SK-N-SH (cell line): ENCODE data around the gene LPCAT3. TPM values are rescaled to one million over a fixed set of nuclear protein-coding genes. Genes with fewer than 3 reads are reported as not detected.

Experiments
- CTCF ChIA-PET: fragments of 300-600, 350-600 bp; formaldehyde crosslinking; extraction: SDS; loops from one replicate; lab custom pipeline; 2021; lab: Yijun Ruan, JAX
- POLR2A ChIA-PET: fragments of 350-600 bp; sonication (Branson Sonifier 250); formaldehyde crosslinking; extraction: SDS; loops from one replicate; lab custom pipeline; 2020; ENCODE audit warnings: antibody characterized with exemption, inconsistent platforms; lab: Yijun Ruan, JAX
- DNase-seq: peaks from one replicate; pipeline ENCODE4 v3.0.0; 2012
- H2AFZ ChIP-seq: fragments of 200-600 bp; sonication (generic); 2 replicates; pipeline ENCODE4 v1.8.1; 2016; ENCODE audit warnings: antibody characterized with exemption, mild to moderate bottlenecking, low read depth
- H3F3A ChIP-seq: fragments of 200-600 bp; sonication (generic); replicated peaks from 2 replicates; pipeline ENCODE3; 2016; ENCODE audit warnings: antibody characterized with exemption, mild to moderate bottlenecking; ENCODE audit not compliant: insufficient read depth
- H3K27ac ChIP-seq, 2 experiments: fragments of 200-500 bp in 1 of 2; fragments of 200-600 bp in 1 of 2; sonication (Bioruptor generic) in 1 of 2; sonication (generic), shearing (Covaris generic) in 1 of 2; 2 replicates each; pipeline versions ENCODE4 v1.5.1 to v1.6.1; 2014 to 2016; ENCODE audit warnings: low read depth in 2 of 2, inconsistent platforms in 1 of 2, low read length in 1 of 2, mild to moderate bottlenecking in 1 of 2, mixed read lengths in 1 of 2
- H3K27me3 ChIP-seq: fragments of 200-600 bp; sonication (generic), shearing (Covaris generic); 2 replicates; pipeline ENCODE4 v1.6.1; 2016; ENCODE audit warnings: mixed run types; ENCODE audit not compliant: insufficient read depth
- H3K36me3 ChIP-seq, 2 experiments: fragments of 200-500 bp in 1 of 2; fragments of 200-600 bp in 1 of 2; sonication (Bioruptor generic) in 1 of 2; sonication (generic) in 1 of 2; replicated peaks in 1 of 2; 2 replicates each; pipeline versions ENCODE3 to v1.5.1; 2014 to 2016; ENCODE audit warnings: low read length in 1 of 2, mild to moderate bottlenecking in 1 of 2; ENCODE audit not compliant: insufficient read depth in 2 of 2, control insufficient read depth in 1 of 2
- H3K4me1 ChIP-seq, 2 experiments: fragments of 200-500 bp in 1 of 2; fragments of 200-600 bp in 1 of 2; sonication (Bioruptor generic) in 1 of 2; sonication (generic), shearing (Covaris generic) in 1 of 2; 2 replicates each; pipeline versions ENCODE4 v1.5.1 to v1.6.1; 2014 to 2016; ENCODE audit warnings: low read depth in 1 of 2, low read length in 1 of 2, mixed run types in 1 of 2; ENCODE audit not compliant: insufficient read depth in 2 of 2, control insufficient read depth in 1 of 2
- H3K4me2 ChIP-seq: fragments of 200-600 bp; sonication (generic), shearing (Covaris generic); 2 replicates; pipeline ENCODE4 v1.6.1; 2017; ENCODE audit warnings: mixed run types
- H3K4me3 ChIP-seq, 2 experiments: fragments of 200-500 bp in 1 of 2; fragments of 200-600 bp in 1 of 2; sonication (Bioruptor generic) in 1 of 2; sonication (generic), shearing (Covaris generic) in 1 of 2; 2 replicates each; pipeline versions ENCODE4 v1.5.1 to v1.8.1; 2014 to 2016; ENCODE audit warnings: low read depth in 2 of 2, inconsistent platforms in 1 of 2, low read length in 1 of 2, mild to moderate bottlenecking in 1 of 2, mixed read lengths in 1 of 2, moderate library complexity in 1 of 2
- H3K79me2 ChIP-seq: fragments of 200-600 bp; sonication (generic); 2 replicates; pipeline ENCODE4 v1.8.1; 2017; ENCODE audit warnings: mild to moderate bottlenecking; ENCODE audit not compliant: insufficient read depth
- H3K9ac ChIP-seq: fragments of 200-600 bp; sonication (generic); 2 replicates; pipeline ENCODE4 v1.6.1; 2017; ENCODE audit warnings: mixed run types
- H3K9me2 ChIP-seq: fragments of 200-600 bp; sonication (generic); 2 replicates; pipeline ENCODE4 v1.6.1; 2017; ENCODE audit warnings: mixed run types
- H3K9me3 ChIP-seq: fragments of 200-600 bp; sonication (generic); 2 replicates; pipeline ENCODE4 v1.6.1; 2017; ENCODE audit warnings: mixed run types, mild to moderate bottlenecking, moderate library complexity
- H4K20me1 ChIP-seq: fragments of 200-600 bp; sonication (generic); 2 replicates; pipeline ENCODE4 v1.6.1; 2017; ENCODE audit warnings: mild to moderate bottlenecking, mixed run types; ENCODE audit not compliant: insufficient read depth
- ELF1 ChIP-seq: IDR thresholded peaks from 2 replicates; pipeline ENCODE4 v1.4.0; 2012
- EP300 ChIP-seq, 2 experiments: IDR thresholded peaks; 2 replicates each; pipeline versions ENCODE4 v1.4.0 to v1.6.1; 2012; ENCODE audit warnings: borderline replicate concordance in 1 of 2, low read depth in 1 of 2, low read length in 1 of 2
- FOXJ3 ChIP-seq: sonication (generic); formaldehyde crosslinking; IDR thresholded peaks from 2 replicates; pipeline ENCODE4 v1.5.1; 2020; ENCODE audit warnings: mild to moderate bottlenecking, missing genetic modification reagents
- FOXM1 ChIP-seq: IDR thresholded peaks from 2 replicates; pipeline ENCODE4 v1.4.0; 2012; ENCODE audit warnings: low read depth, mild to moderate bottlenecking
- JUND ChIP-seq: IDR thresholded peaks from 2 replicates; pipeline ENCODE4 v1.4.0; 2012
- MEF2A ChIP-seq: IDR thresholded peaks from 2 replicates; pipeline ENCODE4 v1.4.0; 2012; ENCODE audit warnings: low read depth, borderline replicate concordance
- MXI1 ChIP-seq: IDR thresholded peaks from 2 replicates; pipeline ENCODE4 v1.6.1; 2012; ENCODE audit warnings: mild to moderate bottlenecking, low read depth, low read length, improper control_type of control experiment
- SMC3 ChIP-seq: IDR thresholded peaks from 2 replicates; pipeline ENCODE4 v1.6.1; 2012; ENCODE audit warnings: low read depth, low read length, improper control_type of control experiment
- WGBS: methylation state at CpG from one replicate; pipeline ENCODE4 v1.1.6; 2017; ENCODE audit warnings: low lambda C conversion rate; 5-methylcytosine and 5-hydroxymethylcytosine counted together
- polyA plus RNA-seq, 3 experiments: library from polyadenylated mRNA; depleted of rRNA; stranded (reverse); fragments of >200 nt; gene quantifications; 2 replicates each; pipeline ENCODE4 v1.2.3, GENCODE V29; 2012
- TF ChIP-seq, protein P1 (sequence below): IDR thresholded peaks from 2 replicates; pipeline ENCODE4; 2012
- TF ChIP-seq, protein P2 (sequence below): IDR thresholded peaks from 2 replicates; pipeline ENCODE4 v1.6.1; 2012; ENCODE audit warnings: mild to moderate bottlenecking, low read depth, low read length, moderate library complexity
- TF ChIP-seq, protein P3 (sequence below): fragments of 200-600 bp; sonication (generic); IDR thresholded peaks from 2 replicates; pipeline ENCODE4 v1.6.1; 2017; ENCODE audit warnings: antibody characterized with exemption, mild to moderate bottlenecking, moderate library complexity

The LPCAT3 gene
- polyA plus RNA-seq, 1 of the 3 experiments (the other 2 are of a cell fraction), result 23.8 TPM

DNA sequence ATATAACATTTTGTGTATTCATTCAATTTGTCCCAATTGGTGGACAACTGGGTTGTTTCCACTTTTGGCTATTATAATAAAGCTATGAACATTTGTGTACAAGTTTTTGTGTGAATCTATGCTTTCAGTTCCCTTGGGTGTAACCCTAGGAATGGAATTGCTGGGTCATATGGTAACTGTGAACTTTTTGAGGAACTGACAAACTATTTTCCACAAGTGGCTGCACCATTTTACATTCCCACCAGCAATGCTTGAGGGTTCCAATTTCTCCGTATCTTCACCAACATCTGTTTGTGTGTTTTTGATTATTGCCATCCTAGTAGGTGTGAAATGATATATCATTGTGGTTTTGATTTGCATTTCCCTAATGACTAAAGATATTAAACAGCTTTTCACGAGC, 13.0 kb downstream of the LPCAT3 start:
- ChIA-PET POLR2A (no interaction called here), CTCF (interaction anchor here (0.8 to 2.3 kb wide), 7 partner anchors 10 to 133 kb away, joined by 3 to 8 read pairs (median 4); partner anchors contain the start of genes C12orf57 and LPCAT3)

More for the DNA sequence above, 13.0 kb downstream of the LPCAT3 start:
- H3K9me3 ChIP-seq, result no peaks in the 10 kb centered on the region
- H3K9ac ChIP-seq, result no peak overlapping the region
- H3K4me3 ChIP-seq, result no peak overlapping the region
- no peaks in the 10 kb centered on the region for H3K79me2 ChIP-seq
- H3F3A ChIP-seq, result no peaks in the 10 kb centered on the region
- DNase-seq, result no peak
- H3K27me3 ChIP-seq, result no peaks in the 10 kb centered on the region
- no peak overlapping the region for H3K4me2 ChIP-seq
- H3K4me1 ChIP-seq, result no peaks in the 10 kb centered on the region
- H4K20me1 ChIP-seq, result no peaks in the 10 kb centered on the region
- WGBS, result 92% methylated on average over 2 of the region's 2 CpGs
- H2AFZ ChIP-seq, result no peak overlapping the region
- no peaks in the 10 kb centered on the region for H3K9me2 ChIP-seq
- H3K36me3 ChIP-seq, result peaks cover 3 to 8% of the 10 kb centered on the region in 2 experiments
- H3K27ac ChIP-seq, result no peak overlapping the region
- TF ChIP-seq FOXM1 (no peak), SMC3 (no peak), MEF2A (no peak), EP300 (IDR thresholded peaks at IDR 0.05; ENCODE audit: borderline replicate concordance in 1 of 2, low read depth in 1 of 2, low read length in 1 of 2) (no peak), MXI1 (no peak), JUND (no peak), FOXJ3 (CRISPR knock-in tag) (no peak), ELF1 (no peak)
- TF ChIP-seq, protein P1, sequence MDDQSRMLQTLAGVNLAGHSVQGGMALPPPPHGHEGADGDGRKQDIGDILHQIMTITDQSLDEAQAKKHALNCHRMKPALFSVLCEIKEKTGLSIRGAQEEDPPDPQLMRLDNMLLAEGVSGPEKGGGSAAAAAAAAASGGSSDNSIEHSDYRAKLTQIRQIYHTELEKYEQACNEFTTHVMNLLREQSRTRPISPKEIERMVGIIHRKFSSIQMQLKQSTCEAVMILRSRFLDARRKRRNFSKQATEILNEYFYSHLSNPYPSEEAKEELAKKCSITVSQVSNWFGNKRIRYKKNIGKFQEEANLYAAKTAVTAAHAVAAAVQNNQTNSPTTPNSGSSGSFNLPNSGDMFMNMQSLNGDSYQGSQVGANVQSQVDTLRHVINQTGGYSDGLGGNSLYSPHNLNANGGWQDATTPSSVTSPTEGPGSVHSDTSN, result no peak
- TF ChIP-seq, protein P2, sequence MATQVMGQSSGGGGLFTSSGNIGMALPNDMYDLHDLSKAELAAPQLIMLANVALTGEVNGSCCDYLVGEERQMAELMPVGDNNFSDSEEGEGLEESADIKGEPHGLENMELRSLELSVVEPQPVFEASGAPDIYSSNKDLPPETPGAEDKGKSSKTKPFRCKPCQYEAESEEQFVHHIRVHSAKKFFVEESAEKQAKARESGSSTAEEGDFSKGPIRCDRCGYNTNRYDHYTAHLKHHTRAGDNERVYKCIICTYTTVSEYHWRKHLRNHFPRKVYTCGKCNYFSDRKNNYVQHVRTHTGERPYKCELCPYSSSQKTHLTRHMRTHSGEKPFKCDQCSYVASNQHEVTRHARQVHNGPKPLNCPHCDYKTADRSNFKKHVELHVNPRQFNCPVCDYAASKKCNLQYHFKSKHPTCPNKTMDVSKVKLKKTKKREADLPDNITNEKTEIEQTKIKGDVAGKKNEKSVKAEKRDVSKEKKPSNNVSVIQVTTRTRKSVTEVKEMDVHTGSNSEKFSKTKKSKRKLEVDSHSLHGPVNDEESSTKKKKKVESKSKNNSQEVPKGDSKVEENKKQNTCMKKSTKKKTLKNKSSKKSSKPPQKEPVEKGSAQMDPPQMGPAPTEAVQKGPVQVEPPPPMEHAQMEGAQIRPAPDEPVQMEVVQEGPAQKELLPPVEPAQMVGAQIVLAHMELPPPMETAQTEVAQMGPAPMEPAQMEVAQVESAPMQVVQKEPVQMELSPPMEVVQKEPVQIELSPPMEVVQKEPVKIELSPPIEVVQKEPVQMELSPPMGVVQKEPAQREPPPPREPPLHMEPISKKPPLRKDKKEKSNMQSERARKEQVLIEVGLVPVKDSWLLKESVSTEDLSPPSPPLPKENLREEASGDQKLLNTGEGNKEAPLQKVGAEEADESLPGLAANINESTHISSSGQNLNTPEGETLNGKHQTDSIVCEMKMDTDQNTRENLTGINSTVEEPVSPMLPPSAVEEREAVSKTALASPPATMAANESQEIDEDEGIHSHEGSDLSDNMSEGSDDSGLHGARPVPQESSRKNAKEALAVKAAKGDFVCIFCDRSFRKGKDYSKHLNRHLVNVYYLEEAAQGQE, result no peak
- TF ChIP-seq, protein P3, sequence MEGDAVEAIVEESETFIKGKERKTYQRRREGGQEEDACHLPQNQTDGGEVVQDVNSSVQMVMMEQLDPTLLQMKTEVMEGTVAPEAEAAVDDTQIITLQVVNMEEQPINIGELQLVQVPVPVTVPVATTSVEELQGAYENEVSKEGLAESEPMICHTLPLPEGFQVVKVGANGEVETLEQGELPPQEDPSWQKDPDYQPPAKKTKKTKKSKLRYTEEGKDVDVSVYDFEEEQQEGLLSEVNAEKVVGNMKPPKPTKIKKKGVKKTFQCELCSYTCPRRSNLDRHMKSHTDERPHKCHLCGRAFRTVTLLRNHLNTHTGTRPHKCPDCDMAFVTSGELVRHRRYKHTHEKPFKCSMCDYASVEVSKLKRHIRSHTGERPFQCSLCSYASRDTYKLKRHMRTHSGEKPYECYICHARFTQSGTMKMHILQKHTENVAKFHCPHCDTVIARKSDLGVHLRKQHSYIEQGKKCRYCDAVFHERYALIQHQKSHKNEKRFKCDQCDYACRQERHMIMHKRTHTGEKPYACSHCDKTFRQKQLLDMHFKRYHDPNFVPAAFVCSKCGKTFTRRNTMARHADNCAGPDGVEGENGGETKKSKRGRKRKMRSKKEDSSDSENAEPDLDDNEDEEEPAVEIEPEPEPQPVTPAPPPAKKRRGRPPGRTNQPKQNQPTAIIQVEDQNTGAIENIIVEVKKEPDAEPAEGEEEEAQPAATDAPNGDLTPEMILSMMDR, result no peak
